Measurements from ENCODE around the gene SOX18. TPM values are rescaled to one million over a fixed set of nuclear protein-coding genes. Genes with fewer than 3 reads are reported as not detected.

The SOX18 gene
- total RNA-seq, 4 donors from 2014 or later: 0.79 to 8.7 (median 3.3) TPM

- TF ChIP-seq POLR2AphosphoS5 (IDR thresholded peaks at IDR 0.05) (no peak), EP300 (IDR thresholded peaks at IDR 0.05) (no peak), CTCF (IDR thresholded peaks at IDR 0.05) (no peak), POLR2A (IDR thresholded peaks at IDR 0.05) (no peak)
- H3K27ac ChIP-seq: no peak overlapping the region
- no peaks in the 10 kb centered on the region for H3K36me3 ChIP-seq
- H3K4me3 ChIP-seq: no peak overlapping the region
- peaks cover 46% of the 10 kb centered on the region for H3K4me1 ChIP-seq
- no peak for DNase-seq (ENCODE audit: low spot score in 2 of 2)
- no peaks in the 10 kb centered on the region for H3K9me3 ChIP-seq
- peaks cover 17% of the 10 kb centered on the region for H3K27me3 ChIP-seq
- WGBS: 36% methylated on average over 13 of the region's 13 CpGs
These were observed 32.8 kb upstream of the SOX18 start for GRCh38 chr20:64082126-64082731.

- H3K4me1 ChIP-seq: peaks cover 50% of the 10 kb centered on the region
- WGBS: 88% methylated on average over 4 of the region's 6 CpGs
These were observed 32.2 kb upstream of the SOX18 start for GRCh38 chr20:64081624-64081964.

GRCh38 chr20:64080813-64081623 is 31.6 kb upstream of the SOX18 start:
- Histone ChIP-seq H3K9me3 (no peaks in the 10 kb centered on the region), H3K27me3 (peaks cover 17% of the 10 kb centered on the region), H3K36me3 (peaks cover 4% of the 10 kb centered on the region), H3K27ac (no peak overlapping the region), H3K4me3 (peak overlapping the region; percentile 81), H3K4me1 (peaks cover 56% of the 10 kb centered on the region)
- no peak for DNase-seq (ENCODE audit: low spot score in 2 of 2)
- WGBS: 67% methylated on average over 12 of the region's 17 CpGs
- TF ChIP-seq POLR2AphosphoS5 (IDR thresholded peaks at IDR 0.05): no peak

More at GRCh38 chr20:64081624-64081964, 32.2 kb upstream of the SOX18 start:
- H3K9me3 ChIP-seq: no peaks in the 10 kb centered on the region
- no peak overlapping the region for H3K27ac ChIP-seq
- H3K4me3 ChIP-seq: no peak overlapping the region
- TF ChIP-seq EP300 (IDR thresholded peaks at IDR 0.05) (no peak), POLR2A (IDR thresholded peaks at IDR 0.05) (no peak), CTCF (IDR thresholded peaks at IDR 0.05) (no peak), POLR2AphosphoS5 (IDR thresholded peaks at IDR 0.05) (no peak)
- no peaks in the 10 kb centered on the region for H3K36me3 ChIP-seq
- H3K27me3 ChIP-seq: peaks cover 17% of the 10 kb centered on the region
- DNase-seq (ENCODE audit: low spot score in 2 of 2): no peak

GRCh38 chr20:64080013-64080812 is 30.8 kb upstream of the SOX18 start, which contains the start of gene OPRL1:
OPRL1 (plus strand) TSS chr20:64080082; CDS start chr20:64092721, 12,639 bp downstream.
- H3K9me3 ChIP-seq: no peaks in the 10 kb centered on the region
- WGBS: 8% methylated on average over 17 of the region's 62 CpGs

More at GRCh38 chr20:64080013-64080812, 30.8 kb upstream of the SOX18 start, which contains the start of gene OPRL1:
- Histone ChIP-seq H3K4me1 (peaks cover 59% of the 10 kb centered on the region), H3K27me3 (peaks cover 16% of the 10 kb centered on the region), H3K36me3 (peaks cover 4% of the 10 kb centered on the region), H3K27ac (peak within 1 kb of the TSS; percentile 76), H3K4me3 (peak within 1 kb of the TSS; percentile 81)
- DNase-seq (ENCODE audit: low spot score in 2 of 2): no peak
- TF ChIP-seq POLR2AphosphoS5 (IDR thresholded peaks at IDR 0.05): no peak
- no peak for TF ChIP-seq CTCF (IDR thresholded peaks at IDR 0.05)
- no peak for TF ChIP-seq POLR2A (IDR thresholded peaks at IDR 0.05)
- no peak for TF ChIP-seq EP300 (IDR thresholded peaks at IDR 0.05)
